NCI-H2196 treated with DMSO at 0.1 percent for 48 hours (cell line): ENCODE measurements around the gene PLPPR3.

Experiments used
- DNase-seq: peaks from one replicate; lab custom pipeline; 2025; ENCODE audit not compliant: unreplicated experiment; lab: John Stamatoyannopoulos, UW

PLPPR3 gene

GRCh38 chr19:797528-798414, 24.0 kb downstream of the PLPPR3 start:
- DNase-seq, result peak; percentile 87

GRCh38 chr19:796692-797527, 24.8 kb downstream of the PLPPR3 start, which contains the start of gene PTBP1:
PTBP1 (plus strand) TSS chr19:797452; CDS start chr19:797498, 46 bp downstream.
- DNase-seq, result peak; percentile 99

- no peak for DNase-seq
Measured at GRCh38 chr19:795691-796581, 25.8 kb downstream of the PLPPR3 start.

- no peak for DNase-seq
Measured at GRCh38 chr19:795073-795611, 26.6 kb downstream of the PLPPR3 start.

GRCh38 chr19:793806-794205, 27.9 kb downstream of the PLPPR3 start:
- DNase-seq, result no peak

GRCh38 chr19:792306-792885, 29.4 kb downstream of the PLPPR3 start:
- no peak for DNase-seq

- no peak for DNase-seq
Measured at GRCh38 chr19:791567-792305, 30.0 kb downstream of the PLPPR3 start.

GRCh38 chr19:791007-791566, 30.7 kb downstream of the PLPPR3 start:
- DNase-seq, result no peak

GRCh38 chr19:789701-790060, 32.1 kb downstream of the PLPPR3 start:
- no peak for DNase-seq

- DNase-seq, result no peak
Measured at GRCh38 chr19:788983-789700, 32.6 kb downstream of the PLPPR3 start.

GRCh38 chr19:788686-788982, 33.1 kb downstream of the PLPPR3 start:
- no peak for DNase-seq

GRCh38 chr19:787536-787935, 34.2 kb downstream of the PLPPR3 start:
- DNase-seq, result no peak

GRCh38 chr19:784541-784940, 37.2 kb downstream of the PLPPR3 start:
- DNase-seq, result no peak

- no peak for DNase-seq
Measured at GRCh38 chr19:782878-783668, 38.7 kb downstream of the PLPPR3 start.

GRCh38 chr19:782185-782877, 39.4 kb downstream of the PLPPR3 start:
- DNase-seq, result no peak

GRCh38 chr19:781800-782184, 40.0 kb downstream of the PLPPR3 start:
- DNase-seq, result no peak

GRCh38 chr19:780935-781334, 40.8 kb downstream of the PLPPR3 start:
- DNase-seq, result no peak
